Measurements from ENCODE around the gene BEND3.

GRCh38 chr6:107077710-107078109 is 37.6 kb downstream of the BEND3 start:
- no peak for TF ChIP-seq POLR2A (IDR thresholded peaks at IDR 0.05; ENCODE audit: low read length)
- no peak for TF ChIP-seq EP300 (IDR thresholded peaks at IDR 0.05)
